ENCODE data around the gene GIPC2. TPM values are rescaled to one million over a fixed set of nuclear protein-coding genes. Genes with fewer than 3 reads are reported as not detected.
A peak's percentile ranks its signal among the peaks of the same experiment; 100 is the strongest.
"Not testable (repeated sequence)": the region's sequence is repeated elsewhere in the genome, so short reads cannot be mapped to it uniquely, and the experiment has no call there.

The GIPC2 gene
- polyA plus RNA-seq, 3 donors: 15.8 to 20.7 (median 19.7) TPM

GRCh38 chr1:78114034-78114956, 68.5 kb downstream of the GIPC2 start:
- DNase-seq (ENCODE audit: extremely low read depth in 1 of 11, low read depth in 9 of 11, low spot score in 4 of 11): peak; percentile 44 to 68 (median 60)

DNA sequence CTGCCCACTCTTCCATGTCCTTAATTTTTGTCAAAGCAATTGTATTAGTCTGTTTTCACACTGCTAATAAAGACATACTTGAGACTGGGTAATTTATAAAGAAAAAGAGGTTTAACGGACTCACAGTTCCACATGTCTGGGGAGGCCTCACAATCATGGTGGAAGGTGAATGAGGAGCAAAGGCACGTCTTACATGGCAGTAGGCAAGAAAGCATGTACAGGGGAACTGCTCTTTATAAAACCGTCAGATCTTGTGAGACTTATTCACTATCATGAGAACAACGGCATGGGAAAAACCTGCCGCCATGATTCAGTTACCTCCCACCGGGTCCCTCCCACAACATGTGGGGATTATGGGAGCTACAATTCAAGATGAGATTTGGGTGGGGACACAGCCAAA, 74.7 kb downstream of the GIPC2 start:
- DNase-seq (ENCODE audit: extremely low read depth in 1 of 11, low read depth in 9 of 11, low spot score in 4 of 11): not testable (repeated sequence)

DNA sequence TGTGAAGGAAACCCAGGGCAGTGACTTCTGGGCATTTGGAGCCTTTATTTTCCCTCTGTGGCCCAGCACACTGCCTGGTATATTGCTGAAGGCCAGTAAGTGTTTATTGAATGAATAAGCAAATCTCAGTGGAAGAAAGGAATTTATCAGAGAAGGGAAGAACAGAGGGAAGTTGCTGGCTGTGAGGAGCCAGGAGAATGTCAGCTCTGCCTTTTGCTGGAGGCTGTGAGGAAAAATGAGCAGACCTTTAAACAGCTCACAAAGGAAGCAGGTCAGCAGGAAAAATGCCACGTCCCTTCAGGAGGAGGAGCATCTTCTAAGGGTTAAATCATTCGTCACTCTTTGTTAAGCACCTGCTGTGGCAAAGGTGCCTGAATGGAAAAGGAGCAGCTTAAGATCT, 75.9 kb downstream of the GIPC2 start:
- no peak for DNase-seq (ENCODE audit: extremely low read depth in 1 of 11, low read depth in 9 of 11, low spot score in 4 of 11)

DNA sequence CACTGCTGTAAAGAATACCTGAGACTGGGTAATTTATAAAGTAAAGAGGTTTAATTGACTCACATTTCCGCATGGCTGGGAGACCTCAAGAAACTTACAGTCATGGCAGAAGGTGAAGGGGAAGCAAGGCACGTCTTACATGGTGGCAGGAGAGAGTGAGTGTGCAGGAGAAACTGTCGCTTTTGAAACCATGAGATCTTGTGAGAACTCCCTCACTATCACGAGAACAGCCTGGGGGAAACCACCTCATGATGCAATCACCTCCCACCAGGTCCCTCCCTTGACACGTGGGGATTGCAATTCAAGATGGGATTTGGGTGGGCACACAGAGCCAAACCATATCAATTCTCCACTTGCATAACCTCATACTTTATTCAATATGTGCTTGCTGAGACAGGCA, 76.6 kb downstream of the GIPC2 start:
- no peak for DNase-seq (ENCODE audit: extremely low read depth in 1 of 11, low read depth in 9 of 11, low spot score in 4 of 11)

DNA sequence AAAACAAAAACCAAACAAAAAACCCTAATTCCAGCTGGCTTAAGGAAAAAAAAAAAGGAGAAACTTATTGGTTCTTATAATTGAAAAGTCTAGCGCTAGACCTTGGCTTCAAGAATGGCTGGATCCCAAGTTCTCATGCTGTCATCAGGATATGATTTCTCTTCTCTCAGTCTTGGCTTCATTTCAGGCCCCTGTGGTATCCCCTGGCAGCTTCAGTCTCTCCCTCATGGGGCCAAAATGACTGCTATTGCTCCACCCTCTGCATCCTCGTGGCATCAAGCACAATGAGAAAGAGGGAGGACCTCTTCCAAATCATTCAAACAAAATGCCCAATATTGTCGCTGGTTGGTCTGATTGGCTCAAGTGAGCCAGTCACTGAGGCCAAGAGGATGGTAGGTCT, 80.7 kb downstream of the GIPC2 start:
- no peak for DNase-seq (ENCODE audit: extremely low read depth in 1 of 11, low read depth in 9 of 11, low spot score in 4 of 11)

DNA sequence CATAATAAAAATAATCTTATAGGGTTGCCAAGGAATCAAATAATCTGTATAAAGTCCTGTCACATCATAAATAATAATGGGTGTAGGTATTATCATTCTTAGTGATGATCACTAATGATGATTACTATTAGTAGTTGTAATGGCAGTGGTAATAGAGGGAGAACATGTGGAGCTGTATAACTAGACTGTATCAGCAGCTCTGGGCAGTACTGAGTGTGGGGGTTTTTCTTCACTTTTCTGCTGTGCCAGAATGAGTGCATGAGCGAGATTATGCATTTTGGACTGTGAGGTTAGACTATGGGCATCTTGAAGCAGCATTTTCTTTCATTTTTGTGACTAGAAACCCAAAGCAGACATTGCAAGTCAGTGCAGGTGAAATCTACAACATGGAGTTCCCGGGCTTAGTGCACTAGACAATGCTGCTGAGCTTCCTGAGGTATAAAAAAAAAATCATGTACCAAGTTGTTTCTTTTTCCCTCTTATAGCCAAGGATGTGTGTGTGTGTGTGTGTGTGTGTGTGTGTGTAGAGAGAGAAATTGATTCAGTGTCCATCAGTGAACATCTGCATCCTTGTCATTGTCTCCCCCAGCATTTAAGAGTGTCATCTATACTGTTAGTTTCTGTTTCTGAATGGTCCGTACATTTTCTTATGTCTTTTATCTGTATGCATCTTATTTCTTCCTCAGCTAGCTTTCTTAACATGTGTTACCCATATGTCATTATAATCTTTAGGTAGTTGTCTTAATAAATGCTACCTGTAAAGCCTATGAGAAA, 86.6 kb downstream of the GIPC2 start:
- DNase-seq (ENCODE audit: extremely low read depth in 1 of 11, low read depth in 9 of 11, low spot score in 4 of 11): no peak

DNA sequence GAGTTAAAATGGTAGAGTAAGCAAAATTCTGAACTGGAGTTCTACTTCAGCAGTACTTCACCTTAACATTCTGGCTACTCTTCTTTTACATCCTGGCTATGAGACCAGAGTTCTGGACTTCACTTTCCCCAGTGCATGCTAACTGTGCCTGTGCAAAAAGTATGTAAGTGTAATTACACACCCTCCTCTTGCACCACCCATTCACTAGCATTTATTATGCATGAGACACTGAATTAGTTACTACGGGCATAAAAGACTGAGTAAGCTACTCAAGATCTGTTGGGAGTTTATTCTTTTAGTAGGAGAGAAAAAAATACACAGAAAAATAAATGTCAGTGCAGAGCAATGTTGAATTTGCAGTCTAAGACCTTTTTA, 87.2 kb downstream of the GIPC2 start:
- DNase-seq (ENCODE audit: extremely low read depth in 1 of 11, low read depth in 9 of 11, low spot score in 4 of 11): no peak

GRCh38 chr1:78136680-78137079, 90.9 kb downstream of the GIPC2 start:
- no peak for DNase-seq (ENCODE audit: extremely low read depth in 1 of 11, low read depth in 9 of 11, low spot score in 4 of 11)

- DNase-seq (ENCODE audit: extremely low read depth in 1 of 11, low read depth in 9 of 11, low spot score in 4 of 11): no peak
Measured at GRCh38 chr1:78141531-78142231, 95.9 kb downstream of the GIPC2 start.

DNA sequence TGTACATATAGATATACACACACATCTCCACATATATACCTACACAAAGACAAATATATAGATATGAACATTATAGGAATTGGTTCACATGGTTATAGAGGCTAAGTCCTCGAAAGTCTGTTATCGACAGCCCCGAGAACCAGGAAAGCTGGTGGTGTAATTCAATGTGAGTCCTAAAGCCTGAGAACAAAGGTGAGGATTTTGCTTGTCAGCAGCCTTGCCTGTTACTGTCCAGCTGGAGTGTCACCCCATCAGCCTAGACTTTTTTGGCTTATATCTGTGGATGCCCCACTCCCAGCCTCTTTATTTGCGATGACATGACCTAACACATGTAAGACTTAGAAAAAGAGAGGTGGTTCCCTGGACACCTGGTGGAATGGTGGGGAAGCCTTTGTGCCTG, 97.0 kb downstream of the GIPC2 start:
- no peak for DNase-seq (ENCODE audit: extremely low read depth in 1 of 11, low read depth in 9 of 11, low spot score in 4 of 11)

DNA sequence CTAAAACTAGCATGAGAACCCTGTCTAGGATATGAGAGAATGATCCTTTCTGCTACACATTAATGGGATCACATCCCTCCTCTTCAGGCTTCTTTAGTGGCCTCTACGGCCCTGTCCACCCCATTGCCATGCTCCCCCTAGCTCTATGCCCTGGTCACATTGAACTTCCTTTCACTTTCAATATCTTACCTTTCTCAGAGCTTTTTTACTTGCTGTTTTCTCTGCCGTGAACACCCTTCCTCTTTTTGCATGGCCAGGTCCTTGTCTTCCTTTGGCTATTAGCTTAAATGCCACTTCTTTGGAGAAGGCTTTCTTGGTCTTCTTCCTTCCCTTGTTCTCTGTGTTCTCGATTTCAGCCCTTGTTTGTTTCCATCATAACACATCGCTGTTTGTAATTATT, 97.4 kb downstream of the GIPC2 start:
- no peak for DNase-seq (ENCODE audit: extremely low read depth in 1 of 11, low read depth in 9 of 11, low spot score in 4 of 11)

DNA sequence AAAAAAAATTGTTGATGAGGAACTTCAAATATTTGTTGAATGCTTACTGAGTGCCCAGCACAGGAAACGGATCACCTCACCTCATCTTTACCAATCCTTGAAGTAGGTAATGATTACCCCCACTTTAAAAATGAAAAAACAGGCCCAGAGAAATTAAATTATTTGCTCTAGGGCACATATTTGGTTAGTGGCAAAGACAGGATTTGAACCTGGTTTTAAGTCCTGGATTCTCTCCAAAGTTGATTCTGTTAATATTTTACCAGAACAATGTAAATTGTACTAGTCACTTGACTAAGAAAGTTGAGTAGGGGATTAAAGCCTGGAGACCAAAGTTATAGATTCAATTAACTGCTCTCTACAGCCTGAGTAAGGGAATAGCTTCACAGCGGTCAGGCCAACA, 97.9 kb downstream of the GIPC2 start:
- no peak for DNase-seq (ENCODE audit: extremely low read depth in 1 of 11, low read depth in 9 of 11, low spot score in 4 of 11)

- peak; percentile 9 to 41 (median 27) for DNase-seq (ENCODE audit: extremely low read depth in 1 of 11, low read depth in 9 of 11, low spot score in 4 of 11)
Measured at GRCh38 chr1:78145105-78145580, 99.4 kb downstream of the GIPC2 start.

DNA sequence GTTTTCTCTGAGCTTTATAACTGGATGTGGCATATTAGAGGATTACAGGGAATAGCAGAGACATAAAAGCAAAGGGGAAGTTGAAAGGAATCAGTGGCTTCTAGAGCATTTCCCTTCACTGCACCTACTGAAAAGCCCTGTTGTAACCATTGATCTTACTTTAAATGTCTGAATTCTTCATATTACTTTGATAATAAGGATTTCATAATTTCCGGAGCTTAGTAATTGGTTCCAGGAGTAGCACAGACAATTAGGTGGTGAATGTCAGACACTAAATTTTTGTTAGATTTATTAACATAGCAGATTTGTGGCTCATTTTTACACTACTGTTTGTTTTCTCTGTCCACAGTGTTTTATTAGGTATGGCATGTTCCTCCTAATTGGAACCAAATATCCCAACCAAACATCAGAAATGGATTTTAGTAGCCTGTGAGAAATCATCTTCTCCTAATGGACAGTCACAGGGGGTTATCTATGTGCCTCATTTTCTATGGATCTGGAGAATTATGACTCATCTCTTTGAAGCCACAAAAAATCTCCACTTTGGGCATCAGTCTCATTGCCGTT, 100.5 kb downstream of the GIPC2 start:
- no peak for DNase-seq (ENCODE audit: extremely low read depth in 1 of 11, low read depth in 9 of 11, low spot score in 4 of 11)

DNA sequence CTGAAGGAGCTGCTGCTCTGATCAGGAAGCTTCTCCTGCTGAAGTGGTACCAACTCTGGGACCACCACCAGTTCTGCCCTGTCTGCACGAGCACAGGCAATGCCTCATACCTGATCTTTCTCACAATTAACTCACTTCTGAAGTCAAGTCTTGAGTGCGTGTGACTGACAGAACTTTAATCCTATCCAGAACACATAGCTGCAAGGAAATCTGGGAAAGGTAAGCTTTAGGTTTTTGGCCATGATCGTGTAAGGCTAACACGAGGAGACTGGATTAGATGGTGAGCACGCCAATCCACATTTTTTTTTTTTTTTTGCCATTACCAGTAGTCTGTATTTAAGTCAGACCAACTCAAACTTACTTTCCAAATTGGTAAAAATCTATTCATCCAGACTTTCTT, 101.3 kb downstream of the GIPC2 start:
- DNase-seq (ENCODE audit: extremely low read depth in 1 of 11, low read depth in 9 of 11, low spot score in 4 of 11): no peak

GRCh38 chr1:78153092-78153736, 107.4 kb downstream of the GIPC2 start:
- no peak for DNase-seq (ENCODE audit: extremely low read depth in 1 of 11, low read depth in 9 of 11, low spot score in 4 of 11)

- DNase-seq (ENCODE audit: extremely low read depth in 1 of 11, low read depth in 9 of 11, low spot score in 4 of 11): no peak
Measured at GRCh38 chr1:78155121-78155520, 109.4 kb downstream of the GIPC2 start.

DNA sequence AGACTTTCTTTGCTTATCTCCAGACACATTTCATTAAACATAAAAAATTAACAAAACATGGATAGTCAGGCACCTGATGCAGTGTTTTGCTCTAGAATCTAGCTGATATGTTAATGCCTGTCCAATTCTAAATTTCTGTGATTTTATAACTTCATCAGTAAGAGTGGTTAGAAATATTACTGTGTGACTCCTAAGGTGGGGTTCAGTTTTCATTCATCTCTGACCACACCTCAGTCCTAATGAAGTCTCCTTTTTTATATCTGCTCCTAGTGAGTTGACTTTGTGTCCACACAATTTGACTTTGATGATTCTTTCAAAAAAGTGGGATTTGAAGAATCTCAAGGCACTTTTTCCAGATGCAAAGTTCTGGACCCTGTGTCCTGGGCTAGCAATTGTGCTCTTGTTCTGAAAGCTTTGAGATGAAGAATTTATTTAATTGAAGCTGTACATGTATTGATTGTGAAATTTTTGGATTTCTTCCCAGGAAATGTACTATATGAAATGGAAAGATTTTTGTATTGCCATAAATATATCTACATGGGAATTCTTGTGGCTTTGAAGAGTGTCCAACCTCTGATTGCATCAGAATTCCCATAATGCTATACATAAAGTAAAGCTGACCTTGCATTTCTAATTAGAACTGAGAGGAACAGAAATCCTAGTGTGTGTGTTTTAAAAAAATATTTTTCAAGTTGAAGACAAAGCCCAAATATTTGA, 111.2 kb downstream of the GIPC2 start:
- DNase-seq (ENCODE audit: extremely low read depth in 1 of 11, low read depth in 9 of 11, low spot score in 4 of 11): no peak

All from renal cortex interstitium (tissue), 11 donors.